ENCODE data around the gene CD101. TPM values are rescaled to one million over a fixed set of nuclear protein-coding genes. Genes with fewer than 3 reads are reported as not detected.

The CD101 gene
- total and polyA plus RNA-seq, 2 experiments from 2014 or later, result 1.2 to 1.3 TPM

GRCh38 chr1:117076648-117077047, 75.1 kb downstream of the CD101 start (continued):
- TF ChIP-seq REST (IDR thresholded peaks at IDR 0.05; ENCODE audit: unreplicated experiment) (no peak), JUNB (IDR thresholded peaks at IDR 0.05; ENCODE audit: unreplicated experiment) (no peak), CTCF (conservative IDR thresholded peaks at IDR 0.05; ENCODE audit: low read depth in 2 of 2) (no peak)

- ATAC-seq (no peak), DNase-seq (ENCODE audit: low spot score) (no peak)
- Histone ChIP-seq H3K27ac (ENCODE audit: low read depth) (no peak overlapping the region), H3K79me2 (replicated peaks; ENCODE audit: insufficient read depth) (peaks cover 10% of the 10 kb centered on the region; the same call in 1 of the 2 replicates), H3K9me2 (ENCODE audit: insufficient read depth) (no peaks in the 10 kb centered on the region), H3K4me3 (no peak overlapping the region), H3K27me3 (ENCODE audit: insufficient read depth) (no peaks in the 10 kb centered on the region), H3K36me3 (ENCODE audit: insufficient read depth) (peaks cover 80% of the 10 kb centered on the region), H4K20me1 (replicated peaks; ENCODE audit: insufficient read depth) (peaks cover under 1% of the 10 kb centered on the region), H3K4me2 (no peak overlapping the region), H3F3A (replicated peaks; ENCODE audit: low read depth) (no peaks in the 10 kb centered on the region), H3K4me1 (ENCODE audit: insufficient read depth) (no peaks in the 10 kb centered on the region), H2AFZ (no peak overlapping the region)
- no peak overlapping the region for H3K27ac Mint-ChIP-seq
- H3K27me3 Mint-ChIP-seq (ENCODE audit: insufficient read depth, low read depth, poor library complexity), result no peaks in the 10 kb centered on the region
- H3K9me3 Mint-ChIP-seq, result no peaks in the 10 kb centered on the region
- H3K36me3 Mint-ChIP-seq (ENCODE audit: low read depth), result peaks cover 67% of the 10 kb centered on the region
- H3K4me1 Mint-ChIP-seq, result no peaks in the 10 kb centered on the region
- no peak overlapping the region for H3K4me3 Mint-ChIP-seq
- TF ChIP-seq CTCF (conservative IDR thresholded peaks at IDR 0.05; ENCODE audit: low read depth in 2 of 2) (no peak), ZNF331 (CRISPR knock-in tag; IDR thresholded peaks at IDR 0.05; ENCODE audit: low read depth) (no peak), REST (IDR thresholded peaks at IDR 0.05; ENCODE audit: unreplicated experiment) (no peak), STAT1 (IDR thresholded peaks at IDR 0.05; ENCODE audit: unreplicated experiment) (no peak), CREB1 (CRISPR knock-in tag; IDR thresholded peaks at IDR 0.05; ENCODE audit: low read depth) (no peak), EZH2 (IDR thresholded peaks at IDR 0.05; ENCODE audit: low read depth, unreplicated experiment) (no peak), EZH2phosphoT487 (IDR thresholded peaks at IDR 0.05; ENCODE audit: unreplicated experiment) (no peak), ETS1 (IDR thresholded peaks at IDR 0.05) (no peak)
Measured at GRCh38 chr1:117077267-117077666, 75.7 kb downstream of the CD101 start.

All from GM23338 (cell line).